Spinal cord (tissue), 10 donors: ENCODE measurements around the gene AHNAK. TPM values are rescaled to one million over a fixed set of nuclear protein-coding genes. Genes with fewer than 3 reads are reported as not detected.
"Not testable (repeated sequence)": the region's sequence is repeated elsewhere in the genome, so short reads cannot be mapped to it uniquely, and the experiment has no call there.

ENCODE experiments used
- DNase-seq, 6 donors: peaks; one replicate each; pipeline versions ENCODE4 v3.0.0 to v3.0.0-alpha.2; 2013 to 2015; ENCODE audit warnings: low spot score in 6 of 6, low read depth in 4 of 6
- H3K27ac ChIP-seq: one replicate; pipeline ENCODE4 v1.5.1; 2013; ENCODE audit warnings: low read depth, low read length, control low read depth
- H3K27me3 ChIP-seq: one replicate; pipeline ENCODE4 v1.6.1; 2013; ENCODE audit warnings: low read length; ENCODE audit not compliant: control insufficient read depth, insufficient read depth
- H3K36me3 ChIP-seq: one replicate; pipeline ENCODE4 v1.6.1; 2013; ENCODE audit warnings: low read length; ENCODE audit not compliant: control insufficient read depth, insufficient read depth
- H3K4me1 ChIP-seq: one replicate; pipeline ENCODE4 v1.6.1; 2013; ENCODE audit warnings: low read length; ENCODE audit not compliant: control insufficient read depth, insufficient read depth
- H3K4me3 ChIP-seq: one replicate; pipeline ENCODE4 v1.5.1; 2013; ENCODE audit warnings: low read depth, low read length, control low read depth
- H3K9me3 ChIP-seq: one replicate; pipeline ENCODE4 v1.6.1; 2013; ENCODE audit warnings: low read length; ENCODE audit not compliant: control insufficient read depth, insufficient read depth
- WGBS: methylation state at CpG from one replicate; pipeline ENCODE4 v1.1.5; 2013; ENCODE audit warnings: missing lambda C conversion rate; ENCODE audit not compliant: insufficient coverage; 5-methylcytosine and 5-hydroxymethylcytosine counted together
- polyA plus RNA-seq, 2 donors: library from polyadenylated mRNA; unstranded; fragments of 120-200 nt; gene quantifications; one replicate each; pipeline ENCODE4 v1.2.1, GENCODE V29; 2013; ENCODE audit not compliant: insufficient read length in 2 of 2
- total RNA-seq, 2 donors: library from RNA; depleted of rRNA in 1 of 2; stranded (reverse); fragments of 120-200 nt in 1 of 2; fragments of >200 nt in 1 of 2; gene quantifications; one replicate each; pipeline versions ENCODE4 v1.2.3 to v1.2.4, GENCODE V29; 2013 to 2014
- donor health status: healthy.

AHNAK gene
- total and polyA plus RNA-seq, 4 donors = 60.2 to 463 (median 165) TPM

GRCh38 chr11:62458212-62459002 is 88.2 kb downstream of the AHNAK start:
- Histone ChIP-seq H3K4me3 (no peak overlapping the region), H3K4me1 (peaks cover 3% of the 10 kb centered on the region), H3K27me3 (no peaks in the 10 kb centered on the region), H3K36me3 (no peaks in the 10 kb centered on the region), H3K27ac (no peak overlapping the region), H3K9me3 (no peaks in the 10 kb centered on the region)
- no peak for DNase-seq
- WGBS = no CpG with 5 or more reads among the region's 4 CpGs

DNA sequence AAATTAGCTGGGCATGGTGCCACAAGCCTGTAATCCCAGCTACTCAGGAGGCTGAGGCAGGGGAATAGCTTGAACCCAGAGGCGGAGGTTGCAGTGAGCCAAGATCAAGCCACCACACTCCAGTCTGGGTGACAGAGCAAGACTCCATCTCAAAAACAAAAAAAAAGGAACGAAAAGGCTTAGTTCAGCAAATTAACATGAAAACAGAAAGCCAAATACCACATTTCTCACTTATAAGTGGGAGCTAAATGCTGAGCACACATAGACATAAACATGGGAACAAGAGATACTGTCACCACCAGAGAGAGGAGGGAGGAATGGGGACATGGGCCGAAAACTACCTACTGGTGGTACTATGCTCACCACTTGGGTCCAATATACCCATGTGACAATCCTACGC is 89.1 kb downstream of the AHNAK start:
- DNase-seq = no peak
- Histone ChIP-seq H3K9me3 (no peaks in the 10 kb centered on the region), H3K4me1 (peaks cover 3% of the 10 kb centered on the region), H3K36me3 (no peaks in the 10 kb centered on the region), H3K27me3 (no peaks in the 10 kb centered on the region), H3K4me3 (no peak overlapping the region), H3K27ac (no peak overlapping the region)
- no CpG with 5 or more reads among the region's 4 CpGs for WGBS

DNA sequence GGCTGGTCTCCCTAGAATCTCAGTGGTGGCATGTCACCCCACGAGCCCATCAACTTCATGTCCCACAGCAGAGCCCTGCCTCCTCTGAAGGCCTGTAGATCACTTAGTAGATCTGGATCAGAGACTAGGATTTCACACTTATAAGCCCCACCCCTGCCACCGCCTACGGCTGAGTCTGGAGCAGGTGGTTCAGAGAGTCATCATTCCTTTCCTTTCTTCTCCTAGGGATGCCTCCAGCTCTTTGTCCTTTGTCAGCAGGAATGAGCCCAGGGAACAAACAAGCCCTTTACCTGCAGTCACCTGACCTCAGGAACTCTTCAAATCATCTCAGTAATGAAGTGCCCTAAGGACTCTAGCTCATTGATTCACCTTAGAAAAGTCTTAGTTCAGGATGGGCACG is 90.0 kb downstream of the AHNAK start:
- H3K4me1 ChIP-seq = peaks cover 3% of the 10 kb centered on the region
- H3K27ac ChIP-seq = no peak overlapping the region
- H3K27me3 ChIP-seq = no peaks in the 10 kb centered on the region
- WGBS = 92% methylated on average over 2 of the region's 4 CpGs
- H3K4me3 ChIP-seq = no peak overlapping the region
- no peaks in the 10 kb centered on the region for H3K36me3 ChIP-seq
- no peaks in the 10 kb centered on the region for H3K9me3 ChIP-seq
- no peak for DNase-seq

- H3K4me1 ChIP-seq = no peaks in the 10 kb centered on the region
- 92% methylated on average over 9 of the region's 11 CpGs for WGBS
- H3K27me3 ChIP-seq = no peaks in the 10 kb centered on the region
- no peaks in the 10 kb centered on the region for H3K36me3 ChIP-seq
- no peaks in the 10 kb centered on the region for H3K9me3 ChIP-seq
- H3K4me3 ChIP-seq = no peak overlapping the region
- H3K27ac ChIP-seq = no peak overlapping the region
- DNase-seq = no peak
Measured at GRCh38 chr11:62452839-62453468, 93.7 kb downstream of the AHNAK start.

DNA sequence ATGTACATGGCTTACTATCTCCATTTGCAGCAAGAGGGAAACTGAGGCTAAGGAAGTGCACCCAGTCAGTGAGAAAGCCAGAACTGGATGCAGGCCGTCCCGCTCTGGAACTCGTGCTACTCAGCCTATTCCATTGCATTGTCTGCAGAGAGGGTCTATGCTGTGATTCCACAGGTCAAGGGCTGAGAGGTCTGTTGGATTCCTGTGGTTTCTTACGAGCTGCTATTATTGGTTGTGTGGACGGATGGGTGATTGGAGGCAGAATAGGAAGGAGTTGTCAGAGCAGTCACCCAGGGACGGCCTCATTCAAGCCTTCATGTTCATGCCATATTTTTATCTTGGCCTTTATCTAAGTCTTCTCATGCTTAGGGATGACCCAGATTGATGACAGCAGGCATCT is 94.3 kb downstream of the AHNAK start:
- Histone ChIP-seq H3K36me3 (no peaks in the 10 kb centered on the region), H3K4me1 (no peaks in the 10 kb centered on the region), H3K9me3 (no peaks in the 10 kb centered on the region), H3K27ac (no peak overlapping the region), H3K27me3 (no peaks in the 10 kb centered on the region), H3K4me3 (no peak overlapping the region)
- 91% methylated on average over 6 of the region's 6 CpGs for WGBS
- no peak for DNase-seq

- no peaks in the 10 kb centered on the region for H3K36me3 ChIP-seq
- H3K9me3 ChIP-seq = no peaks in the 10 kb centered on the region
- no peak for DNase-seq
- 94% methylated on average over 3 of the region's 8 CpGs for WGBS
- H3K4me1 ChIP-seq = peaks cover under 1% of the 10 kb centered on the region
- H3K4me3 ChIP-seq = no peak overlapping the region
- no peaks in the 10 kb centered on the region for H3K27me3 ChIP-seq
- H3K27ac ChIP-seq = no peak overlapping the region
Measured at GRCh38 chr11:62451241-62451621, 95.4 kb downstream of the AHNAK start.

GRCh38 chr11:62450543-62451240 is 95.9 kb downstream of the AHNAK start:
- H3K27ac ChIP-seq = no peak overlapping the region
- no peaks in the 10 kb centered on the region for H3K27me3 ChIP-seq
- peaks cover 5% of the 10 kb centered on the region for H3K4me1 ChIP-seq
- no peaks in the 10 kb centered on the region for H3K9me3 ChIP-seq
- WGBS = 95% methylated on average over 13 of the region's 15 CpGs
- H3K36me3 ChIP-seq = no peaks in the 10 kb centered on the region
- DNase-seq = no peak
- no peak overlapping the region for H3K4me3 ChIP-seq

DNA sequence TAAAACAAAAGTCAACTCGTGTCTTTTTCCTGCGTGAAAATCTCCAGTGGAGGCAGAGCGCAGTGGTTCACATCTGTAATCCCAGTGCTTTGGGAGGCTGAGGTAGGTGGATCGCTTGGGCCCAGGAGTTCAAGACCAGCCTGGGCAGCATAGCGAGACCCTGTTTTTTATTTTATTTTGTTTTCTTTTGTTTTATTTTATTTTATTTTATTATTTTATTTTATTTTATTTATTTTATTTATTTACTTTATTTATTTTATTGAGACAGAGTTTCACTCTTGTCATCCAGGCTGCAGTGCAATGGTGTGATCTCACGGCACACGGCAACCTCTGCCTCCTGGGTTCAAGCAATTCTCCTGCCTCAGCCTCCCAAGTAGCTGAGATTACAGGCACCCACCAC is 96.7 kb downstream of the AHNAK start:
- H3K36me3 ChIP-seq, H3K4me3 ChIP-seq, H3K9me3 ChIP-seq, DNase-seq, H3K27me3 ChIP-seq, H3K27ac ChIP-seq: not testable (repeated sequence)
- WGBS = 57% methylated on average over 3 of the region's 7 CpGs
- H3K4me1 ChIP-seq = peaks cover 12% of the 10 kb centered on the region

DNA sequence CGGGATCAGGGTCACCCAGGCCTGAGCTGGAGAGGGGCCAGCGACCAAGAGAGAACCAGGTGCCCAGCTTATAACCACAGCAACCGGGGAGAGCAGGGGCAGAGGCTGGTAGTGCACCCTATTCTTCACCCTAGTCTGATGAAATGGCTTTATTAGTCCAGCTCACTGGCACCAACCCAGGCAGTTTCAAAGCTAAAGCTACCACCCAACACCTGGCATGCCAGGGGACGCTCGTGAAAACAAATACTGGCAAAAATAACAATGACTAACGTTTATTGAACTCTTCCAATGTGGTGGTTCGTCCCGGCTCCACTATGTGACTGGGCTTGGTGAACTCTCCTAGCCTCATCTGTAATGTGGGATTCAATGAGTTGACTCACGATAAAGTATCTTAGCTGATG is 97.2 kb downstream of the AHNAK start:
- Histone ChIP-seq H3K27me3 (no peaks in the 10 kb centered on the region), H3K4me3 (no peak overlapping the region), H3K9me3 (no peaks in the 10 kb centered on the region), H3K27ac (no peak overlapping the region), H3K4me1 (peaks cover 16% of the 10 kb centered on the region), H3K36me3 (no peaks in the 10 kb centered on the region)
- 67% methylated on average over 7 of the region's 9 CpGs for WGBS
- DNase-seq = no peak
